Cardiac muscle cell (in vitro differentiated cells and primary cell): Measurements from ENCODE around the gene AMOTL2. TPM values are rescaled to one million over a fixed set of nuclear protein-coding genes. Genes with fewer than 3 reads are reported as not detected.
A peak's percentile ranks its signal among the peaks of the same experiment; 100 is the strongest.

Source experiments
- DNase-seq, 2 donors: peaks; one replicate each; pipeline versions ENCODE4 v3.0.0 to v3.0.0-alpha.2; 2010 to 2017; ENCODE audit warnings: low read depth in 1 of 2, low spot score in 1 of 2
- H3K27ac ChIP-seq: fragments of 200-600 bp; sonication (generic); 2 replicates; pipeline ENCODE4 v1.5.1; 2016
- H3K27me3 ChIP-seq: fragments of 200-600 bp; sonication (generic); 2 replicates; pipeline ENCODE4 v1.6.0; 2016; ENCODE audit warnings: control low read depth
- H3K36me3 ChIP-seq: fragments of 200-600 bp; sonication (generic); 2 replicates; pipeline ENCODE4 v1.5.1; 2016; ENCODE audit warnings: control low read depth
- H3K4me1 ChIP-seq: fragments of 200-600 bp; sonication (generic); 2 replicates; pipeline ENCODE4 v1.8.1; 2017; ENCODE audit warnings: low read depth, mild to moderate bottlenecking, mixed run types
- H3K4me3 ChIP-seq: fragments of 200-600 bp; sonication (generic); 2 replicates; pipeline ENCODE4 v1.5.1; 2016; ENCODE audit warnings: mild to moderate bottlenecking
- H3K9me3 ChIP-seq: fragments of 200-600 bp; sonication (generic); 2 replicates; pipeline ENCODE4 v1.5.1; 2017; ENCODE audit warnings: low read depth, mild to moderate bottlenecking, control low read depth
- polyA plus RNA-seq: library from polyadenylated mRNA; unstranded; fragments of >200 nt; fragmentation: Nextera tagmentation; extraction: Ambion mirVana; gene quantifications from 2 replicates; pipeline ENCODE4 v1.2.1, GENCODE V29; 2016
- total RNA-seq: library from RNA; depleted of rRNA; stranded (reverse); fragments of >200 nt; gene quantifications from 2 replicates; pipeline ENCODE4 v1.2.3, GENCODE V29; 2016
- TF ChIP-seq, protein P1 (sequence below): IDR thresholded peaks from 2 replicates; pipeline ENCODE4 v1.5.1; 2012; ENCODE audit warnings: low read depth, mild to moderate bottlenecking, low read length

AMOTL2 gene
- total and polyA plus RNA-seq, 2 experiments from 2014 or later = 32.1 to 103 TPM

DNA sequence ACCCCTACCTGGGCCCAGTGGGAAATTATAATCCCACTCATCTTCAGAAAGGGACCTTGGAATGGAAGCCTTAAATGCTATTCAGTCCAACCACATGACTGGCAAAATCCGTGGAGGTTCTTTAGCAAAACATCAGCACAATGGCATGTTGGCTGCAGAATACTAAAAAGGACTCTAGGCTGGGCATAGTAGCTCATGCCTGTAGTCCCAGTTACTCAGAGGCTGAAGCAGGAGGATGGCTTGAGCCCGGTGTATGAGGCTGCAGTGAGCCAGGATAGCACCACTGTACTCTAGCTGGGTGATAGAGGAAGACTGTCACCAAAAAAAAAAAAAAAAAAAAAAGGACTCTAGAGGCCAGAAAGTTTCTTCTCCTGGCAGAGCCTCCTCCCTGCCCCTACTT lies 63.0 kb downstream of the AMOTL2 start:
- H3K4me1 ChIP-seq = peaks cover 4% of the 10 kb centered on the region
- no peak overlapping the region for H3K4me3 ChIP-seq
- H3K36me3 ChIP-seq = no peaks in the 10 kb centered on the region
- H3K27me3 ChIP-seq = no peaks in the 10 kb centered on the region
- H3K9me3 ChIP-seq = no peaks in the 10 kb centered on the region
- no peak overlapping the region for H3K27ac ChIP-seq
- DNase-seq = no peak
- TF ChIP-seq, protein P1, sequence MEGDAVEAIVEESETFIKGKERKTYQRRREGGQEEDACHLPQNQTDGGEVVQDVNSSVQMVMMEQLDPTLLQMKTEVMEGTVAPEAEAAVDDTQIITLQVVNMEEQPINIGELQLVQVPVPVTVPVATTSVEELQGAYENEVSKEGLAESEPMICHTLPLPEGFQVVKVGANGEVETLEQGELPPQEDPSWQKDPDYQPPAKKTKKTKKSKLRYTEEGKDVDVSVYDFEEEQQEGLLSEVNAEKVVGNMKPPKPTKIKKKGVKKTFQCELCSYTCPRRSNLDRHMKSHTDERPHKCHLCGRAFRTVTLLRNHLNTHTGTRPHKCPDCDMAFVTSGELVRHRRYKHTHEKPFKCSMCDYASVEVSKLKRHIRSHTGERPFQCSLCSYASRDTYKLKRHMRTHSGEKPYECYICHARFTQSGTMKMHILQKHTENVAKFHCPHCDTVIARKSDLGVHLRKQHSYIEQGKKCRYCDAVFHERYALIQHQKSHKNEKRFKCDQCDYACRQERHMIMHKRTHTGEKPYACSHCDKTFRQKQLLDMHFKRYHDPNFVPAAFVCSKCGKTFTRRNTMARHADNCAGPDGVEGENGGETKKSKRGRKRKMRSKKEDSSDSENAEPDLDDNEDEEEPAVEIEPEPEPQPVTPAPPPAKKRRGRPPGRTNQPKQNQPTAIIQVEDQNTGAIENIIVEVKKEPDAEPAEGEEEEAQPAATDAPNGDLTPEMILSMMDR = no peak

DNA sequence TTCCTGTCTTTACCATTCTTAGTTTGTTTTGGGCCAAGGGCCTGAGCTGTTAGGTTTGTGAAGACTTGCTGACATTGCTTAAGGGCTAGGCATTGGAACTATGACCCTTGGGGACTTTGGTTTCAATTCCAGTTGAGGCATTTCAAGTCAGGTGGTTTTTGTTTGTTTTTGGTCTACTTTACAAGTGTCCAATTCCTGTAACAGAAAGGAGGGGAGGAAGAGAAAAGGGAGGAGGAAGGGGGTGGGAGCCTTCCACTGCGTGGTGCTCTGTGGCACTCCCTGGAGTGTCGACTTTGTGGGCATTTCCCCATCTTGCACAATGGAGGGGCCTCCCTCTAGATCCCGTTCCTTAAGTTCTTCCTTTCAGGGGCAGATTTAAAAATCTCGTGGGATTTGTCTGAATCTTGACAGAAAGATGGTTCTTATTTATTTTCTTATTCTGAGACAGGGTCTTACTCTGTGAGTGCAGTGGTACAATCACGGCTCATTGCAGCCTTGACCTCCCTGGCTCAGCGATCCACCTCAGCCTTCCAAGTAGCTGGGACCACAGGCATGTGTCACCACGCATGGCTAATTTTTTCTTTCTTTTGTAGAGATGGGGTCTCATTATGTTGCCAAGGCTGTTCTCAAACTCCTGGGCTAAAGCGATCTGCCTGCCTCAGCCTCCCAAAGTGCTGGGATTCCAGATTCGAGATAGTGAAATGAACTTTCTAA lies 64.1 kb downstream of the AMOTL2 start:
- peaks cover 4% of the 10 kb centered on the region for H3K4me1 ChIP-seq
- H3K27ac ChIP-seq = no peak overlapping the region
- TF ChIP-seq, protein P1 = no peak

DNA sequence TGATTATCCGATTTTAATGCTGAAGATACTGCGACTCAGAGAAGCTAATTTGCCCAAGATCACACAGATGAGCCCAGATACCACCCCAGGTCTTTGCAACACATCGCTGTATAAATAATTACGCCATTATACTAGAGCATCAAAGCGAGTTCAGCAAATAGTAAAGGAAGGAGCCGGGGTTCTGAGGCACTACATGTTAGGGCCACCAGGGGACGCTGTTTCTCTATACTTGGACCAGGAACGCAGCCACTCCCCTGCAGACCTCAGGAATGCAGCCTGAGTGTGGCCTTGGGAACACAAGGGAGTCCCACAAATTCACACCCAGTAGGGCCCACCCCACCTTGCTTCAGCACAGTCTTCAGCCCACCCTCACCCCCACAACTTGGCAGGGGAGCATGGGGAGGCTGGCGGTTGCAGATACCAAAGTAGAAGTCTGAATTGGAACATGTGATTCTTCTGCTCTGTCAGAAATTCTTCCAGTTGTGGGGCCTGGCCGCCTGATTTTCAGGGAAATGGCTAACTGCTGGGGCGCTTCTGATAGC lies 65.8 kb downstream of the AMOTL2 start:
- H3K4me3 ChIP-seq = no peak overlapping the region

More for the DNA sequence above, 64.1 kb downstream of the AMOTL2 start:
- no peak for DNase-seq
- Histone ChIP-seq H3K4me3 (no peak overlapping the region), H3K9me3 (no peaks in the 10 kb centered on the region), H3K36me3 (no peaks in the 10 kb centered on the region), H3K27me3 (no peaks in the 10 kb centered on the region)

DNA sequence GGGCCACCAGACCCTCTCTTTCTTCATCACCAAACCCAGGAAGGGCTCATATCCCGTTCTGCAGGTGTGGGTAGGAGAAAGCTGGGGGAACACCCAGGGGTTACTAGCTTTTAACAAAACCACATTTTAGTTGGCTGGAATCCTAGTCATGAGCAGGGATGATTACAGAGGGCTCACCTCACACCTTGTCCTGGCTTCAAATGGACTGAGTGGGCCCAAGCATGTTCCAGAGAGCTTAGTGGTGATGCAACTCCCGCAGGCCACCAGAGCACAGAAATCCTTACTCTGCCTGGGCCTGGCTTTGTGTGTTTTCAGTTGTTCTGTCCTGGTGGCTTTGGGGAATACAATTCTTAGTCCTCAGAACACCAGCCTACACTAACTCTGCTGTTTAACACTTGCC lies 66.8 kb downstream of the AMOTL2 start:
- H3K27me3 ChIP-seq = no peaks in the 10 kb centered on the region
- no peak for DNase-seq
- no peaks in the 10 kb centered on the region for H3K36me3 ChIP-seq
- H3K4me3 ChIP-seq = no peak overlapping the region
- peaks cover 4% of the 10 kb centered on the region for H3K4me1 ChIP-seq
- TF ChIP-seq, protein P1 = no peak
- no peaks in the 10 kb centered on the region for H3K9me3 ChIP-seq
- no peak overlapping the region for H3K27ac ChIP-seq

More for the DNA sequence above, 65.8 kb downstream of the AMOTL2 start:
- Histone ChIP-seq H3K27ac (peak overlapping the region; percentile 74), H3K27me3 (no peaks in the 10 kb centered on the region), H3K36me3 (no peaks in the 10 kb centered on the region), H3K4me1 (peaks cover 4% of the 10 kb centered on the region), H3K9me3 (no peaks in the 10 kb centered on the region)
- TF ChIP-seq, protein P1 = peak; percentile 98
- DNase-seq = peak; percentile 88 to 89

DNA sequence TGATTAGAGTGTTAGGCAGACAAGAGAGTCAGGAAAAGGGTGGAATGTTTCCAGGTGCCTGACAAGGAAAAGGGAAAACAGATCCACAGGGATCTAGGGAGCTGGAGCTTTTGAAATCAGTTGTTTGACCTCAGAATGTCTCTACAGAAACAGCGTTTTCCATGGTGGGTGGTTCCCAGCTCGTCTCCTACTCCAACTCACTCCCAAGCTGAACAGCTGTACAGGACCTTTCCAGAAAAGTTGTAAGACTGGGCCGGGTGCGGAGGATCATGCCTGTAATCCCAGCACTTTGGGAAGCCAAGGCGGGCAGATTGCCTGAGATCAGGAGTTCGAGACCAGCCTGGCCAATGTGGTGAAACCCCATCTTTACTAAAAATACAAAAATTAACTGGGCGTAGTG lies 67.9 kb downstream of the AMOTL2 start:
- Histone ChIP-seq H3K4me1 (peaks cover 4% of the 10 kb centered on the region), H3K27me3 (no peaks in the 10 kb centered on the region), H3K9me3 (no peaks in the 10 kb centered on the region), H3K36me3 (no peaks in the 10 kb centered on the region), H3K4me3 (no peak overlapping the region), H3K27ac (no peak overlapping the region)
- no peak for DNase-seq
- TF ChIP-seq, protein P1 = no peak

Other genes starting within 250 kb of the AMOTL2 start
- 65.9 and 73.3 TPM in 2 replicates for gene RYK, start 123.6 kb downstream of the AMOTL2 start, total RNA-seq
- gene RYK, start 123.6 kb downstream of the AMOTL2 start, polyA plus RNA-seq = 61.8 and 75.5 TPM in 2 replicates
- 44.9 and 49.6 TPM in 2 replicates for gene ANAPC13, start 111.5 kb upstream of the AMOTL2 start, total RNA-seq
- gene ANAPC13, start 111.5 kb upstream of the AMOTL2 start, polyA plus RNA-seq = 145 and 157 TPM in 2 replicates
- 19.9 and 51.2 TPM in 2 replicates for gene CEP63, start 111.6 kb upstream of the AMOTL2 start, total RNA-seq
- gene CEP63, start 111.6 kb upstream of the AMOTL2 start, polyA plus RNA-seq = 36.6 and 46.4 TPM in 2 replicates